Effector memory CD8-positive, alpha-beta T cell (primary cell): Measurements from ENCODE around the gene CNPY2.
"Not testable (repeated sequence)": the region's sequence is repeated elsewhere in the genome, so short reads cannot be mapped to it uniquely, and the experiment has no call there.

Source experiments
- ATAC-seq: fragments of 150-1000 bp; cut with Tn5 transposase; replicated peaks from 2 replicates; pipeline ENCODE4 v1.10.0; 2021; ENCODE audit warnings: mild to moderate bottlenecking, moderate library complexity
- DNase-seq, 3 experiments: peaks; one replicate each; pipeline ENCODE4 v3.0.0; 2021
- H3K27ac Mint-ChIP-seq, 2 donors: one replicate each; pipeline ENCODE4 v1.8.0; 2022; ENCODE audit warnings: mild to moderate bottlenecking in 2 of 2, mixed read lengths in 2 of 2, moderate library complexity in 2 of 2
- H3K27me3 Mint-ChIP-seq, 2 donors: one replicate each; pipeline ENCODE4 v1.8.0; 2022; ENCODE audit warnings: mixed read lengths in 2 of 2
- H3K36me3 Mint-ChIP-seq: one replicate; pipeline ENCODE4 v1.8.0; 2022; ENCODE audit warnings: mild to moderate bottlenecking, moderate library complexity, mixed read lengths; ENCODE audit not compliant: insufficient read depth
- H3K4me1 Mint-ChIP-seq, 2 donors: one replicate each; pipeline ENCODE4 v1.8.0; 2022; ENCODE audit warnings: low read depth in 2 of 2, mixed read lengths in 2 of 2
- H3K4me3 Mint-ChIP-seq, 2 donors: one replicate each; pipeline ENCODE4 v1.8.0; 2022; ENCODE audit warnings: mild to moderate bottlenecking in 2 of 2, mixed read lengths in 2 of 2, moderate library complexity in 2 of 2
- H3K9me3 Mint-ChIP-seq, 2 donors: one replicate each; pipeline ENCODE4 v1.8.0; 2022; ENCODE audit warnings: mixed read lengths in 2 of 2

The CNPY2 gene

DNA sequence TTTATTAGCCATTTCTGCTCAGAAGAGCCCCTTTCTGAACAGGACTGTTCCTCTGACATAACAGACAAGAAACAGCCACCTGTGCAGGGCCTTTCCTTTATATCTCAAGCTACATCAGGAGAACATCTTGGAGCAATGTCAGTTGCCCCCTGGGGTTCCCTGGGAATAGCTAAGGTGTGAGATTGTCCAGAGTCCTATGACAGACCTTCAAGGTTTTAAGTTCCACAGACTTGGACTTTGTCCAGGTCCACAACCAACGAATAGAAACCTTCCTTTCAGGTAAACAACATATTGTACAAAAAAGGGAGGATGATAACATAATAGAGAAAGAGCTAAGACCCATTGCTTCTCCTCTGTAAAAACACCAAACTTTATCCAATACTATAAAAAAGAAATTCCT, 25.8 kb upstream of the CNPY2 start:
- no peaks in the 10 kb centered on the region for H3K9me3 Mint-ChIP-seq
- H3K27ac Mint-ChIP-seq: peak overlapping the region; percentile 24 to 74
- H3K27me3 Mint-ChIP-seq: no peaks in the 10 kb centered on the region
- H3K4me3 Mint-ChIP-seq: no peak overlapping the region
- DNase-seq: no peak
- no peak for ATAC-seq
- peaks cover 34% of the 10 kb centered on the region for H3K36me3 Mint-ChIP-seq
- peaks cover 13 to 15% of the 10 kb centered on the region in 2 donors for H3K4me1 Mint-ChIP-seq

DNA sequence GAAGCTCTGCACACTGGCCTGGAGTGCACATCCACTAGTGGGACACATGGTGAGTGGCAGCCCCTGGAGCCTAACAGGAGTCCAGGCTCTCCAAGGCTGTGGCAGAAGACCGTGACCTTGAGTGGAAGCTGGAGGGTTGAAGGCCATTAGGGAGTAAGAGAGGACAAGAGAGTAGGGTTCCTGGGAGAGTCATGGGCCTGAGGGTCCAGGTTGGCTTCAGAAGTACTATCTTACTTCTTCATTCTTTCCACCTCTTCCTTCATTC, 23.3 kb upstream of the CNPY2 start:
- H3K27me3 Mint-ChIP-seq: no peaks in the 10 kb centered on the region
- peak overlapping the region; percentile 95 to 97 for H3K27ac Mint-ChIP-seq
- no peaks in the 10 kb centered on the region for H3K9me3 Mint-ChIP-seq
- peaks cover 13 to 19% of the 10 kb centered on the region in 2 donors for H3K4me1 Mint-ChIP-seq
- peak overlapping the region; percentile 83 to 84 for H3K4me3 Mint-ChIP-seq
- DNase-seq: no peak
- H3K36me3 Mint-ChIP-seq: peaks cover 18% of the 10 kb centered on the region
- ATAC-seq: no peak

DNA sequence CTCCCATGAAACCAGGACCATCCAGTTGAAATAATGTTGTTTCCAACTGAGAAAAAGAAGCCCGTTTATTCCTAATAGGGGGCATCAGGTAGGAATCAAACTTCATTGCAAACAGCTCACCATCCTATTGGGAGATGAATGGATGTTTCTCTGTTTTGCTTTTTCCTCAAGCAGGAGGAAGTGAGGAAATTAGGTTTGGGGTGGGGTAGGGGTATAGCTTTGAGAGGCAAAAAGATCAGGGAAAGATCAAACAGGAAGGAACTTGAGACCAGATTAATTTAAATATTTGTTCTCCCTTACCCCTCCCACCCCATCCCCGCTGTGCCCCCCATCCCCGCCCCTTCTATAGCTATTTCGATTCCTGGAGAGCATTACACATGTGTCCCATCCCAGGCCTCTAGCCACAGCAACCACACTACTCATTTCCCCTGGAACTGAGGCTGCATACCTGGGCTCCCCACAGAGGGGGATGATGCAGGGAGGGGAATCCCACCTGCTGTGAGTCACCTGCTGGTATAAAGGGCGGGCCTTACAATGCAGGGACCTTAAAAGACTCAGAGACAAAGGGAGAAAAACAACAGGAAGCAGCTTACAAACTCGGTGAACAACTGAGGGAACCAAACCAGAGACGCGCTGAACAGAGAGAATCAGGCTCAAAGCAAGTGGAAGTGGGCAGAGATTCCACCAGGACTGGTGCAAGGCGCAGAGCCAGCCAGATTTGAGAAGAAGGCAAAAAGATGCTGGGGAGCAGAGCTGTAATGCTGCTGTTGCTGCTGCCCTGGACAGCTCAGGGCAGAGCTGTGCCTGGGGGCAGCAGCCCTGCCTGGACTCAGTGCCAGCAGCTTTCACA, 22.7 kb upstream of the CNPY2 start, which contains the start of gene IL23A:
TSS of gene IL23A (plus strand) at position 577 of the 850 bp plus-strand sequence. CDS start at position 738, 161 bp downstream.
- peak within 1 kb of the TSS; percentile 95 to 97 for H3K27ac Mint-ChIP-seq
- H3K36me3 Mint-ChIP-seq: peaks cover 20% of the 10 kb centered on the region
- ATAC-seq (peak; percentile 72), DNase-seq (peak; percentile 62 to 67 (median 65))
- H3K9me3 Mint-ChIP-seq: no peaks in the 10 kb centered on the region
- H3K4me3 Mint-ChIP-seq: peak within 1 kb of the TSS; percentile 83 to 84
- peaks cover 15 to 23% of the 10 kb centered on the region in 2 donors for H3K4me1 Mint-ChIP-seq
- no peaks in the 10 kb centered on the region for H3K27me3 Mint-ChIP-seq

DNA sequence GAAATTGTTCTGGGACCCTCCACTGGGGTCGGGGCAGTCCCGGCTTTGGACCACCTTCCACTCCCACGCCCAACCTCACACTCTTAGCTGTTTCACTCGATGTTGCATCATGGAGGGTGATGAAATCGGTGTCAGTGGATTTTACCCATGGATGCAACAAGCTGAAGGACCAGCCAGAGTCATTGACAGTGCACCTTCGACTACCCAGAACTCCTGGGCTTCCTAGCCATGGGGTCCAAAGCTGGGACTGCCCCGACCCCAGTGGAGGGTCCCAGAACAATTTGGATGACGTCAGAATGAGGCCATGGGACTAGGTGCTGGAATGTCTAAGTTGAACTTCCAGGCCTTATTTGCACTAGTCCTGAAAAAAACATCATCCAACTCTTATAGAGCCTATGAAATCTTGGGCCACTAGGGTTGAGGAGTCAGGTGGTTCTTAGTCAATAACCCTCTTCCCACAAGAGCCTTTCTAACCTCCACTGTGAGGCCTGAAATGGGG, 22.0 kb upstream of the CNPY2 start:
- no peaks in the 10 kb centered on the region for H3K27me3 Mint-ChIP-seq
- no peaks in the 10 kb centered on the region for H3K9me3 Mint-ChIP-seq
- peak overlapping the region; percentile 95 to 97 for H3K27ac Mint-ChIP-seq
- ATAC-seq: no peak
- peaks cover 21 to 30% of the 10 kb centered on the region in 2 donors for H3K4me1 Mint-ChIP-seq
- DNase-seq: no peak
- peaks cover 28% of the 10 kb centered on the region for H3K36me3 Mint-ChIP-seq
- no peak overlapping the region for H3K4me3 Mint-ChIP-seq

DNA sequence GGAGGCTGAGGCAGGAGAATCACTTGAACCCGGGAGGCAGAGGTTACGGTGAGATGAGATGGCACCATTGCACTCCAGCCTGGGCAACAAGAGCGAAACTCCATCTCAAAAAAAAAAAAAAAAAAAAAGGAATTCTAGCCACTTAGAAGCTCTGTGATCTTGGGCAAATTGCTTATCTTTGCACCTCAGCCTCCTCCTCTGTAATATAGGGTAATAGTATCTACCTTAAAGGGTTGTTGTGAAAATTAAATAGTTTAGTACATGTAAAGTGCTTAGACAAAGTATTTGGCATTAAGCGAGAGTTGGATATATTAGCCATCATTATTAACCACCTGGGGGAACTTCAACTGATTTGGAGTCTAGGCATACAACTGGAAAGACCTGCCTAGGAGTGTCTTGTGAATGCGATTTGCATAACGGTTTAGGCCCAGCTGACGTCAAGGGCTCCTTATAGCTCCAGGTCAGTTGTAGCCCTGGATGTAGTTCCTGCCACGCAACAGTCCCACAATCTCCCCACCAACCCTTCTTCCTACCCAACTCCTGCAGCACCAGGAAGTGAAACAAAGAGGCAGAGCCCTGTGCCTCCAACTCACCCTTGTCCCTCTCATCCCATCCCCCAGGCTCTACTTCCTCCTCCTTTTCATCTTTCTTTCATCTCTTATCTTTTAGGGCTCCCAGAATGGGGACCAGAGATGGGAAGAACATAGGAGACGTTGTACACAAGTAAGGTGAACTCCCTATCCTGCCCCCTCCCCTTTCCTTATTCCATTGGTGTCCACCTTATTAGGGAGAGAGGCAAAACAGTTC, 20.8 kb upstream of the CNPY2 start:
- DNase-seq: no peak
- Mint-ChIP-seq H3K9me3 (no peaks in the 10 kb centered on the region), H3K36me3 (peaks cover 26% of the 10 kb centered on the region), H3K4me1 (peaks cover 25 to 32% of the 10 kb centered on the region in 2 donors), H3K27me3 (no peaks in the 10 kb centered on the region), H3K27ac (peak overlapping the region; percentile 41 to 95), H3K4me3 (no peak overlapping the region)
- ATAC-seq: no peak

DNA sequence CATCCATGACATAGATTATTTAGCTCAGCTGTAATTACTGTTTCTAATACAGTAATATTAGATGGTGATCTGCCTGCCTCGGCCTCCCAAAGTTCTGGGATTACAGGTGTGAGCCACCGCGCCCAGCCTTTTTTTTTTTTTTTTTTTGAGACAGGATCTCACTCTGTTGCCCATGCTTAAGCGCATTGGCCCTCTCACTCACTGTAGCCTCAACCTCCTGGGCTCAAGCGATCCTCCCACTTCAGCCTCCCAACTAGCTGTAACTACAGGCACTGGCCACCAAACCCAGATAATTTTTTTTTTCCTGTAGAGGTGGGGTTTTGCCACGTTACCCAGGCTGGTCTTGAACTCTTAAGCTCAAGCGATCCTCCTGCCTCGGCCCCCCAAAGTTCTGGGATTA, 19.7 kb upstream of the CNPY2 start:
- Mint-ChIP-seq H3K27ac (peak overlapping the region in 1 of 2 donors; percentile 100), H3K4me1 (peaks cover 25 to 32% of the 10 kb centered on the region in 2 donors), H3K36me3 (peaks cover 26% of the 10 kb centered on the region), H3K4me3 (peak overlapping the region in 1 of 2 donors; percentile 19)
- not testable (repeated sequence) for H3K9me3 Mint-ChIP-seq, H3K27me3 Mint-ChIP-seq, ATAC-seq, DNase-seq

DNA sequence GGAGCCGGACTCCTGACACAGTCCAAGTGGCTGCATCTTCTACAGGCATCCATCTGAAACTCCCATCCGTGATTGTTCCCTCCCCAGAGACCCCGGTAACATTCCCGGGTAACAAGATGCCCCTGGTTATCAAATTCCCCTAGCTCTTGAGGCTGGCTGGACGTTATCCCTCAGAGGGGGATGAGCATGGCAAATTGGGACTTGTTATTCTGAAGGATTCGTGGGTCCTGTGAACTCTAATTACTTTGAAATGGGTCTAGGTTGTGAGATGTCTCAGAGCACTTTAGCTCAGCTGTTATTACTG, 18.7 kb upstream of the CNPY2 start:
- H3K27me3 Mint-ChIP-seq: no peaks in the 10 kb centered on the region
- ATAC-seq: no peak
- H3K4me1 Mint-ChIP-seq: peaks cover 23 to 30% of the 10 kb centered on the region in 2 donors
- peak overlapping the region; percentile 91 to 94 for H3K4me3 Mint-ChIP-seq
- peak overlapping the region; percentile 100 for H3K27ac Mint-ChIP-seq
- DNase-seq: no peak
- no peaks in the 10 kb centered on the region for H3K9me3 Mint-ChIP-seq
- peaks cover 26% of the 10 kb centered on the region for H3K36me3 Mint-ChIP-seq

DNA sequence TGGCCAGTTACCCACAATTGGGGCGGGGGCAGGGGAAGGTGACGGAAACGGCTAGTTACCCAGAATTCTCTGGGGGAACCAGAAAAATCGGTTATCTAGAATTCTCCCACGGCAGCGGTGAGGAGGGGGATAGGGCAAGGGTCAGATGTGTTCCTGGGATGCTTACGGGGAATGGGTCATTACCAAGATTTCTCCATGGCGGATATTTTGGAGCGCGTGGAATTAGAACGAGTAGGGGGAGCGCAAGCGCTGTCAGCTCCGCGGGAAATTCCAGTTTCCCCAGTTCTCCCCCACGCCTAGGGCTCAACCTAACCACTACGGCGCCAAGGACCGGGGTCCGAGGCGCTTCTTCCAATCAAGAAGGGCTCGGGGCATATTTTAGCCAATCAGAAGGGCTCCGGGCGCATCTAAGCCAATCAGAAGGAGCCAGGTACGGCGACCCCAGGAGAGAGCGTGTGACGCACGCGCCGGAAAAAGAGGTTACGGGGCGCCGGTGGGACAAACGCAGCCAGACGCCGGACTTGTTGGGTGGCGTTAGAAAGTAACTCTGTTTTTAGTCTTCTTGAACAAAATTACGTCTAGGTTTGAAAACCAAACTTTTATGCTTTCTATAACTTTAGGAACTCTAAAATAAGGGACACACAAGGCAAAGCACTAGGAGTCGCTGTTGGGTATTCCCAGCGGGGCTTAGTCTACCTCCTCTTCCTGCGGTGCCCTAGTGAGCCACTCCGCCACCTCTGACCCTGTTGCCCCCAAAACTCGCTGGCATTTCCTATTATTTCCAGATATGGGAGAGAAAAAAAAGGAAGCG, 18.1 kb upstream of the CNPY2 start, which contains the start of gene PAN2:
TSS of gene PAN2 (minus strand) at position 322 of the 811 bp plus-strand sequence. CDS start 906 bp downstream, outside the sequence.
- Mint-ChIP-seq H3K4me1 (peaks cover 18 to 25% of the 10 kb centered on the region in 2 donors), H3K4me3 (peak within 1 kb of the TSS; percentile 91 to 94), H3K36me3 (peaks cover 24% of the 10 kb centered on the region), H3K27ac (peak within 1 kb of the TSS; percentile 100), H3K9me3 (no peaks in the 10 kb centered on the region), H3K27me3 (no peaks in the 10 kb centered on the region)
- peak; percentile 86 for ATAC-seq
- peak; percentile 89 to 91 (median 89) for DNase-seq

DNA sequence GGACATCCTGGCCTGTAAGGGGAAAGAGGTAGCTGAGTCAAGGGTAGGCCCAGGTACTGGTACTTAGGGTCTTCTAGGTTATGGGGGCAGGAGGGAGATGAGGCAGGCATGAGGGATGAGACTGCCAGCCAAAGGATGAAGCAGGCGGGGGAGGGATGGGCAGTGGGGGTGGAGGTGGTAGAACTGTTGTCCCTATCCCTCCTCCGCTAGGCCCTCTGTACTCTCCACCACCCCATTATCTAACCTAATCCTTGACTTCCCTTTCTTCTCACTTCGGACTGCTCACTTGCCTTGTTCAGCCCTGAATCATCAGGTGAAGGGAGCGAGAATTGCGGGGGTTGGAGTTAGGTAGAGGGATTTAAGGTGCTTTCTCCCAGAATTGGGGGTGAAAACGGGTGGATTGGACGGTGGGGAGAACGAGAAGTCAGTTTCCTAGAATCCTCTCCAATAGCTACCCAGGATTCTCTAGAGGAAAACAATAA, 17.4 kb upstream of the CNPY2 start:
- peaks cover 21% of the 10 kb centered on the region for H3K36me3 Mint-ChIP-seq
- peak overlapping the region; percentile 100 for H3K27ac Mint-ChIP-seq
- DNase-seq (peak in 1 of 3 experiments; percentile 4), ATAC-seq (peak; percentile 2)
- peak overlapping the region; percentile 91 to 94 for H3K4me3 Mint-ChIP-seq
- no peaks in the 10 kb centered on the region for H3K27me3 Mint-ChIP-seq
- no peaks in the 10 kb centered on the region for H3K9me3 Mint-ChIP-seq
- peaks cover 13 to 19% of the 10 kb centered on the region in 2 donors for H3K4me1 Mint-ChIP-seq

DNA sequence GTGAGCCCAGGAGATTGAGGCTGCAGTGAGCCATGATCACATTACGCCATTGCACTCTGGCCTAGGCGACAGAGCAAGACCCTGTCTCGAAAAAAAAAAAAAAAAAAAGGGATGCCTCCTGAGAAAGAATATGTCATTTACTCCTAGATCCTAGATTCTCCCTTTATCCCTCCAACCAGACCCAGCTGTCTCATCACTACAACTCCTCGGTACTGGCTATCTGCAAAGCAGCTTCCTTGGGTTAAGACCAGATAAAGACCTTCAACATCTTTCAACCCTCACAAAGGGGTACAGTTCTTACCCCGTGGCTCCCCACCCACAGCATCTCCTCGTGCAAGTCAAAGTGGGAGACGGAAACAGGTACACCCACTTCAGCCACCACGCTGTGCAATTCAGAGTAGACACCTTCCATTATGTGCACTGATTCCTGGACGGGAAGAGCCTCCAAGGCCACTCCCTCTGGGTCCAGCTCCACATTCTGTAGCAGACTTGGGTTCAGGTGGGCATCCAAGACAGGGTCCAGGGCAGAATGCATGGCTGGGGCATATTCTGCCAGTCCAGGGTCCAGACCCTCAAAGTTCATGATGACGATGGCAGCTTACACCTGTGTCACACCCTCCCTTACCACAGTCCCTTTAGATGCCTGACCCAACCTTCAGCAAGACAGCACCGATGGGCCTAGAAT, 16.9 kb upstream of the CNPY2 start:
- Mint-ChIP-seq H3K4me1 (peaks cover 12 to 18% of the 10 kb centered on the region in 2 donors), H3K4me3 (peak overlapping the region; percentile 91 to 94), H3K27ac (peak overlapping the region; percentile 100), H3K27me3 (no peaks in the 10 kb centered on the region), H3K36me3 (peaks cover 21% of the 10 kb centered on the region), H3K9me3 (no peaks in the 10 kb centered on the region)
- DNase-seq (no peak), ATAC-seq (no peak)

DNA sequence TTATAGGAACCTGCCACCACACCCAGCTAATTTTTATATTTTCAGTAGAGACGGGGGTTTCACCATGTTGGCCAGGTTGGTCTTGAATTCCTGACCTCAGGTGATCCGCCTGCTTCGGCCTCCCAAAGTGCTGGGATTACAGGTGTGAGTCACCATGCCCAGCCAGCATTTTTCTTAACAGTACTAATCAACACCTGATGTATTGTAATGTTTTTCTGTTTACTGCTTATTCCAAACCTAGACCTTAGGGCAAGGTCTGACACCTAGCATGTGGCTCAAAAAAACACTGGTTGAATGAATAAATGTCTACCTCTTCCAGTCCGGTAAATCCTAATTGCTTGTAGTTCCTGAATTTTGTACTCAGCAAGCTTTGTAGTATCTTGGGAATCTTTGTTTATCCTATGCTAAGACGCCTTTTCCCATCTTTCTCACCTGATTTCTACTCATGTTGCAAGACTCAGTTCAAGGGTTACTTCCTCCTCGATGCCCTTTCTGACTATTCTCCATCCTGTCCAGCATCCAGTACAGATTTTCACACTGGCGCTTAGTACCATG, 15.2 kb upstream of the CNPY2 start:
- DNase-seq: no peak
- Mint-ChIP-seq H3K4me1 (peaks cover 12 to 18% of the 10 kb centered on the region in 2 donors), H3K27ac (peak overlapping the region in 1 of 2 donors; percentile 100), H3K4me3 (no peak overlapping the region), H3K36me3 (peaks cover 28% of the 10 kb centered on the region), H3K9me3 (no peaks in the 10 kb centered on the region), H3K27me3 (no peaks in the 10 kb centered on the region)
- no peak for ATAC-seq

DNA sequence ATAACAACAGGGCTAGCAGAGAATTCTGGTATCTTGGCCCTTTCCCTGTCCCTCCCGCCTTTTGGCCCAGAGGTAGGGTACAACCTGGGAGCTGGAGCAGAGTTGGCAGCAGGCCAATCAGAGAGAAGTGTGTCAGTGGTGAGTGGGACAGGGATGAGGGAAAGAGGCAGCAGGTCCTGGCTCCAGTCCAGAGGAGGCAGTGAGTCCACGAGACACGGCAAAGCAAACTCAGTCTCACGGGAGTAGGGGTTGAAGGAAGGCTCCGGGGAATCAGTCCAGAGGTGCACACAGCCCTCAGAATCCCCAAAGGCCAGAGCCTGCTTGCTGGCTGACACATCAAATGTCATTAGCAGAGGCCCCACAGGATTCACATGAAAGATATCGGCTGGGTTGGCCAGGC, 10.7 kb upstream of the CNPY2 start:
- ATAC-seq: no peak
- no peak overlapping the region for H3K27ac Mint-ChIP-seq
- no peak overlapping the region for H3K4me3 Mint-ChIP-seq
- no peaks in the 10 kb centered on the region for H3K27me3 Mint-ChIP-seq
- H3K4me1 Mint-ChIP-seq: no peaks in the 10 kb centered on the region
- peaks cover 35% of the 10 kb centered on the region for H3K36me3 Mint-ChIP-seq
- H3K9me3 Mint-ChIP-seq: no peaks in the 10 kb centered on the region
- no peak for DNase-seq
